Sciatic nerve (tissue), 2 donors: Measurements from ENCODE around the gene TXNDC15. TPM values are rescaled to one million over a fixed set of nuclear protein-coding genes. Genes with fewer than 3 reads are reported as not detected.
"Not testable (repeated sequence)": the region's sequence is repeated elsewhere in the genome, so short reads cannot be mapped to it uniquely, and the experiment has no call there.

Experiments
- ATAC-seq: fragments of 200-7000 bp; cut with Tn5 transposase; one replicate; pipeline ENCODE4 v1.9.1; 2020; ENCODE audit warnings: mild to moderate bottlenecking, moderate library complexity
- DNase-seq: peaks from one replicate; pipeline ENCODE4 v3.0.0-alpha.2; 2020; ENCODE audit warnings: low spot score
- intact Hi-C: fragments of 100-400 bp; cut with DNase I; formaldehyde crosslinking; loops from one replicate; pipeline ENCODE4 v1.14.2; 2022
- total RNA-seq: library from RNA; stranded (reverse); fragmentation: NEBNext Ultra II Directional; extraction: Animal tissue kit (Norgen Biotek cat#: 25700); gene quantifications from one replicate; pipeline ENCODE4 v1.2.1, GENCODE V29; 2021
- donor health status: DM: no; HTN: no; CAD: no.
- donor health status: DM: no; HTN: no; CAD: no.

TXNDC15 gene, protein sequence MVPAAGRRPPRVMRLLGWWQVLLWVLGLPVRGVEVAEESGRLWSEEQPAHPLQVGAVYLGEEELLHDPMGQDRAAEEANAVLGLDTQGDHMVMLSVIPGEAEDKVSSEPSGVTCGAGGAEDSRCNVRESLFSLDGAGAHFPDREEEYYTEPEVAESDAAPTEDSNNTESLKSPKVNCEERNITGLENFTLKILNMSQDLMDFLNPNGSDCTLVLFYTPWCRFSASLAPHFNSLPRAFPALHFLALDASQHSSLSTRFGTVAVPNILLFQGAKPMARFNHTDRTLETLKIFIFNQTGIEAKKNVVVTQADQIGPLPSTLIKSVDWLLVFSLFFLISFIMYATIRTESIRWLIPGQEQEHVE
- total RNA-seq, result 84.7 TPM

DNA sequence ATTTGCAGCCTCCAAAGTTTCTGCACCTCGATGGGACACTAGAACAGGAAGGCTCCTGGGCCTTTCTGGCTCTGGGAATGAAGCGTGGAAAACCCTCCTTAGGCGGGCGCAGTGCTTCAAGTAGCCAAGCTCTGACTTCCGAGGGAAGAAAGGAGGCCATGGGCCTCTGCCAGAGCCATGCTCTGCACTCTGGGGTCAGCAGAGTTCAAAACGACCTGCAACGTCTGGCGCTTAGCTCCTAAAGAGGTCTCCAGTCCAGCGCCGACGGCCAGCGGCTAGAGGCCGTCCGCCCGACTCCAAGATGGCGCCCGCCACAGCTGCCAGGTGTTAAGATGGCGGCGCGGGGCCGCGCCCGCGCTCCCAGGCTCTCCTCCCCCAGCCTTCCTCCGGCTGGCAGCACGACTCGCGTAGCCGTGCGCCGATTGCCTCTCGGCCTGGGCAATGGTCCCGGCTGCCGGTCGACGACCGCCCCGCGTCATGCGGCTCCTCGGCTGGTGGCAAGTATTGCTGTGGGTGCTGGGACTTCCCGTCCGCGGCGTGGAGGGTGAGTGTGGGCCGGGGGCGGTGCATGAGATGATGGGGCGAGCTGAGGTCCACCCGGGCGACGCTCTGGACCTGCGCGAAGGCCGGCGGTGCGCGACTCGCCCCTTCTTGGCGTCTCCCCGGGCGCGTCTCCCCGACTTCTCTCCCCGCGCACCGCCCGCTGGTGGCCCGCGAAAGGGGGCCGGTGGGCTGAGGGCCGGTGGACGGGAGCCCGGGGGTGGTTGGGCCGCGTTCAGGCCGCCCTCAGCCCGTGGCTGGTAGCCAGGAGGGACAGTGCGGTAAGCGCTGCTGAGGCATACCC lies at the start of gene TXNDC15:
TXNDC15 (plus strand) TSS at position 385 of the 844 bp plus-strand sequence; CDS start at position 442, 57 bp downstream.
- peak; percentile 92 for DNase-seq
- intact Hi-C loops, result no loop called here
- ATAC-seq, result peak; percentile 97

DNA sequence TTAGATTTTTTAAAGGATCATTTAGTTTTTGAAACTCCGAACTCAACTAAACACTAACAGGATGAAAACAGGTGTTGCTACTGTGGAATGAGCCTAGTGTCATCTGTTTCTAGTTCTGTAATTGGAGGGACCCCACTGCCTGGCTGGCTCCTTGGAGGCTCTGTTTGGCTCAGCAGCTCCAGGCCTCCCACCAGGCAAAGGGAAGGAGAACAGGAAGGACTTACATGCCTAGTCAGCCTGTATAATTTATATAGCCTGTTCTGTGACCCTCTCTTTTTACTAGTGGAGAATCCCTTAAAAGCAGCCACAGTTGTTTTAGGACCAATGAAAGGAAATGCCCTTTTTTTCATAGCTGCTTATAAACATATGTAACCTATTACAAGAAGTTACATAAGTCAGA lies 49.5 kb upstream of the TXNDC15 start:
- no peak for DNase-seq
- intact Hi-C loops, result no loop called here
- no peak for ATAC-seq

DNA sequence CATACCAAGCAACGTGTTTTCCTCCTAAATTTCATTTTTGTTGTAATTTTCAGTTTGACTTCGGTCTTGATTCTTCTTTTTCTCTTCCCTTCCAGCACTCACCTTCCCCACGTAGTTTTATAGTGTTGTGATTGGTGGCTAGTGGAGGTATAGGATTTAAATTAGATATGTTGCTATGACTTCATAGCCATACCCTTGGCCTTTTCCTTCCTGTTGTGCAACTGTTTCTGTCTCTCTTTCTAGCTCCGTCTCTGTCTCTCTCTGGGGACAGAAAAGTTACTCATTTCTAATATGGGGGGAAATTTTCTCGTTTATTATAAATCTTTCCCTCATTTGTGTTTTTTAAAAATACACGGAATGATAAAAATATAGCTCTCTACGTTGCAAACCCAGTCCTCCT lies 49.0 kb upstream of the TXNDC15 start:
- intact Hi-C loops, result no loop called here
- DNase-seq, result no peak
- ATAC-seq, result no peak

DNA sequence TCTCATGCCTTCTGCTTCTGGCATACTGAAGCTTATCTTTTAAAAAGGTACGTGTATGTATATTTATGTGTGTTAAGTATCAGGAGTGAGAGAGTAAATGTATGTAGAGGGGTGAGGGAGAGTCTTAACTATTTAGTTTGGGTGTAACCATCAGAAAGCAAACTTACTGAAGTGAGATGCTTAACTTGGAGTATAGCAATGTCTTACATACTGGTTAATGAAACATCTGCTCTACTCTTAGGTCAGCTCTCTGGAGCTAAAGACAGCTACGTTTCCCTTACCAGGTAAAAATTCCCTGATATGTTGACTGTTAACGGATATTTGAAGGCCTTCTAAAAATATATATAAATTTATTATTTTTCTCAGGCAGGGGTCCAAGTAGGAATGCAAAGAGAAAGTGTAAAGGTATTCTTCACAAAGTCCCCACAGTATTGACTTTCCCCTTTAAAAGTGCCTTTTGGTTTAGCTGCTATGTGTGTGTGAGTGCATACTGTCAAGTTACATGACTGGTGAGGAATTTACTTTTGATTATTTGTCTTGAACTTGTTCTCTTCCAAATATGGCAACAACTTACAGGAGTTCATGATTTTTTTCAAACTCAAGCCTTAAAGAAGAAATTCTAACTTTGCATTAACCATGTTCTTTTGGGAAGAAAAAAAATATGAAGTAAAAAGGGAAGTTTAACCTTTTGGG lies 40.7 kb upstream of the TXNDC15 start:
- intact Hi-C loops, result no loop called here
- ATAC-seq, result no peak
- DNase-seq, result no peak

DNA sequence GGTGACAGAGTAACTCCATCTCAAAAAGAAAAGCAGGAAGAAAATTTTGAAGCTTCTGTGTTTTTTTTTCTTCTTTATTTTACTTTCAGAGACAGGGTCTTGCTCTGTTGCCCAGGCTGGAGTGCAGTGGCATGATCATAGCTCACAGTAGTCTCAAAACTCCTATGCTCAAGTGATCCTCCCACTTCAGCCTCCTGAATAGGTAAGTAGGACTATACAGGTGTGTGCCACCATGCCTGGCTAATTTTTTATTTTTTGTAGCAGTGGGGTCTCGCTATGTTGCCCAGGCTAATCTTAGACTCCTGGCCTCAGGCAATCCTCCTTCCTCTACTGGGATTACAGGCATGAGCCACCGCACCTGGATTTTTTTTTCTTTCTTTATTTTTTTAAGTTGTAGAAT lies 38.5 kb upstream of the TXNDC15 start:
- no peak for DNase-seq
- intact Hi-C loops, result no loop called here
- ATAC-seq, result no peak

DNA sequence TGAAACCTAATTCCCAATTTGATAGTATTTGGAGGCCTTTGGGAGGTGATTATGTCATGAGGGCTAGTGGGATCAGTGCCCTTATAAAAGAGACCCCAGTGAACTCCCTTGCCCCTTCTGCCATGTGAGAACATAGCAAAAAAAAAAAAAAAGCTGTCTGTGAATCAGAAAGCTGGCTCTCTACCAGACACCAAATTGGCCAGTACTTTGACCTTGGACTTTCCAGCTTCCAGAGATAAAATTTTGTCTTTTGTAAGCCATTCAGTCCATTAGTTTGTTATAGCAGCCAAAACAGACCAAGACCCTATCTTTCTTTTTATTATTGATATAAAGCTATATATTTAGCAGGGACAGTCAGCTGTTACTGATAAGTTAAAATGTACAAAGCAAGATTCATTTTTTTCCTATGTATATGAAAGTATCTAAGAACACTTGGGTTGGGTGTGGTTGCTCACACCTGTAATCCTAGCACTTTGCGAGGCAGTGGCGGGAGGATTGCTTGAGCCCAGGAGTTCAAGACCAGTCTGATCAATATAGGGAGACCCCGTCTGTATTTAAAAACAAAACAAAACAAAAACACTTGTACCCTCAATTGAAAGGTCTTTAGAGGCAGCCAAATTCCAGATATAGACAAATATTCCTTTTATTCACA lies 36.5 kb upstream of the TXNDC15 start:
- DNase-seq (no peak), ATAC-seq (no peak)
- intact Hi-C loops, result no loop called here

DNA sequence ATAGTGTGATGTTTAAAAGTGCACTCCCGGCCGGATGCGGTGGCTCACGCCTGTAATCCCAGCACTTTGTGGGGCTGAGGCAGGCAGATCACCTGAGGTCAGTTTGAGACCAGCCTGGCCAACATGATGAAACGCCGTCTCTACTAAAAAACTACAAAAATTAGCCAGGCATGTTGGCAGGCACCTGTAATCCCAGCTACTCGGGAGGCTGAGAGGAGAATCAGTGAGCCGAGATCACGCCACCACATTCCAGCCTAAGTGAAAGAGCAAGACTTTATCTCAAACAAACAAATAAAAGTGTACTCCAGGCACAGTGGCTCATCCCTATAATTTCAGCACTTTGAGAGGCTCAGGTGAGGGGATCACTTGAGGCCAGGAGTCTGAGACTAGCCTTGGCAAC lies 35.8 kb upstream of the TXNDC15 start:
- ATAC-seq, intact Hi-C loops, DNase-seq: not testable (repeated sequence)

DNA sequence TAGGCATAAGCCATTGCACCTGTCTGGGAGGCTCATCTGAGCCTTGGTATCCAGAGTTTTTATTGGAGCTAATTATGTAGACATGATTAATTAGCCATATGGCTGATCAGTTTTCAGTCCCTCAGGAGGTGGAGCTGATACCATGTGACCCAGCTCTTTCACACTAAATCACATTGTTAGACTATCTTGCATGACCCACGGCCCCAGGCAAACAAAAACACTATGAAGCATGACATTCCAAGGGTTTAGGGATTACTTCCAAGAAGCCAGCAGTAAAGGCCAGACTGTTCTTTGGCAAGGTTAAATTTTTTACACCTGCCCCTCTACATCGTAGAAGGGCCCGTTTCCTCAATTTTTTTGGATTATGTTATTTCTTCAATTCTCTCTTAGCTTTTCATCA lies 33.4 kb upstream of the TXNDC15 start:
- DNase-seq, result no peak

DNA sequence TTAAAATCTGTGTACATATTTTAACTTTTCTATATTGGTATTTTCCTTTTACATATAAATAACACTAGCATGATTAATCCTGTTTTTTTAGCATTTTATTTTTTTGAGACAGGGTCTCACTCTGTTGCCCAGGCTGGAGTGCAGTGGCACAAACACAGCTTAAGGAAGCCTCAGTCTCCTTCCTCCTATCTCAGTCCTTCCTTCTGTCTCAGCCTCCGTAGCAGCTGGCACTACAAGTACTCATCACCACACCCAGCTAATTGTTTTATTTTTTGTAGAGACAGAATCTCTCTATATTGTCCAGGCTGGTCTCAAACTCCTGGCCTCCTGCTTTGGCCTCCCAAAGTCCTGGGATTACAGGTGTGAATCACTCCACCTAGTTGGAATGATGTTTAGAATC lies 29.9 kb upstream of the TXNDC15 start:
- intact Hi-C loops, result no loop called here
- no peak for DNase-seq
- no peak for ATAC-seq

More for the DNA sequence above, 33.4 kb upstream of the TXNDC15 start:
- intact Hi-C loops, result no loop called here
- ATAC-seq, result no peak

DNA sequence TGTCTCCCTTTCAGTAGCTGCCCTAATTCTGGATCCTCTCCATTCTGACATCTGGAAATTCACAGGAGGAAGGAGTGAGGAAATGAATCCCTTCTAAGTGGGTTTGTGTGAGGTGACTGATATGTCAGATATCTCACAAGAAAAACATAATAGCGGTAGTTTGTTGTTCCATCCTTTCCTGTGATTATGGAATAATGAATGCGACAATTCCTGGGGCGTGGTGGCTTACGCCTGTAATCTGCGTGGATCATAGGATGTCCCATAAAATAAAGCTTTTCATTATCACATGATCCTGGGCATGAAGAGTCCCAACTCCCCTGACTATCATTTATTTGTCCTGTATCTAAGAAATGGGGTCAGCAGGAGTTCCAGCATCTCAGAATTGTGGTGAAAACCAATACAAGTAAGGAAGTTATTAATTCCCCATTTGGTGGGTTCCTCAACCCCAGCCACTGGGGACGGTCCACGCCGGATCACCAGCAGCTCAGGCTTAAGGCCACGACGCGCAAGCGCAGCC lies 28.8 kb upstream of the TXNDC15 start:
- no peak for DNase-seq
- intact Hi-C loops, result no loop called here
- ATAC-seq, result peak; percentile 27

DNA sequence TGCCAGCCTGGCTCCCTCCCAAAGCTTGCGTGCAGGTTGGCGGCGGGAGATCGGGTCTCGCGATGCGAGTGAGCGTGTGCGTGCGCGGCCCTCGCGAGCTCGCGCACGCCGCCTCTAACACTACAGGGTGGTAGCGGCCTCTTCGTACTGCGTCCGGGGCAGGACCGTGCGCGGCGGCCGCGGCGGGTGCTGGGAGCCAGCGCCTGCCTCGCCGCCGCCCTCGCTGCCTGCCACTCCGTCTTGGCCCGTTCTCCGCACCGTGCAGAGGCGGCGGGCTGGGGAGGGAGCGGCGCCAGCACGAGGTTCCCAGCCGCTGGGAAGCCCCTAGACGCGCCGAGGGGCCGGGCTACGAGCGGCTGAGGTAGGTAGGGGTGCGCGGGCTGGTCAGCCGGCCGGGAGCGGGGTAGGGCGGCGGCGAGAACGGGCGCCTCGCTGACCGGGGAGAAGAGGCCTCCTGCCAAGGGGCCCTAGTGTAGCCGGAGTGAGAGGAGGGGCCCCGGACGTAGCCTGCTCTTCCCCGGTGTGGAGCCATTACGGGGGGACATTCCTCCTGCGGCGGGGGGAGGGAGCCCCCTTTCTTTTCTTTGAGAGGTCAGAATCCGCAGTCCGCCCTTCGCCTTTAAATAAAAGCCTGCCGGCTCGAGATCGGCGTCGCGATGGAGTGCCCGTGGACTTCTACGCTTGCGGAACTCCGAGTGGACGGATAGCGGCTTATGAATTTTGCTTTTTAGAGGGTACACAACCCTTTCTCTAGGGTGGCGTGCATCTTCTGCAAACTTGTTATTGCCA lies 28.1 kb upstream of the TXNDC15 start, which contains the start of gene C5orf24:
C5orf24 (plus strand) TSS at position 117 of the 789 bp plus-strand sequence. CDS start 8,933 bp downstream, outside the sequence.
- peak; percentile 97 for DNase-seq
- intact Hi-C loops, result no loop called here
- ATAC-seq, result peak; percentile 99

DNA sequence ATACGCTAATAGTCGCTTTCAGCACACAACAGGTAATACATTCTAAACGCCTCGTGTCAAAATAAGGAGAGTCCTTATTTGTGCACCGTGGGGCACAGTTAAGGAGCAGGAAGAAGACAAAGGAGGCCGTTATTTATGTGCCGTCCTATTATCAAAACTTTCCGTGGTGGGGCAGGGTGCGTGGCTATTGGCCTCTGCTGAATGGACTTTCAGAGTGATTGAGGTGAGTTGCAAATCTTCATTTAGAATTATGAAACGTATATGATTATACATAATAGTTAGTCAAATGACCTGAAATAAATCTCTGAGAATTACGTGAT lies 27.6 kb upstream of the TXNDC15 start:
- ATAC-seq, result no peak
- intact Hi-C loops, result no loop called here
- no peak for DNase-seq

DNA sequence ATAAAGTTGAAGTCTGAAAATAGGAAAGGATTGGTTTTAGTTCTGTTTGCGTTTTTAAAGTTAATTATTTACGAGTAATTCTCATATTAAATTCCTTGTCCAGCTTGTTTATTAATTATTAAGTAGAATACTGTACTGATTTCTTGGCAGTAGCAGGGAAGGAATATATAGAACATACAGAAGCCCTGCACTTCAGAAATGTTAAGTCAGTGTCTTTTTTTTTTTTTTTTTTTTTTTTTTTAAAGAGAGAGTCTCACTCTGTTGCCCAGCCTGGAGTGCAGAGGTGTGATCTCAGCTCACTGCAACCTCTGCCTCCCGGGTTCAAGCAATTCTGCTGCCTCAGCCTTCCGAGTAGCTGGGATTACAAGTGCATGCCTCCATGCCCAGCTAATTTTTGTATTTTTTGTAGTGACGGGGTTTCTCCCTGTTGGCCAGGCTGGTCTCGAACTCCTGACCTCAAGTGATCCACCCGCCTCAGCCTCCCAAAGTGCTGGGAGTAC lies 24.7 kb upstream of the TXNDC15 start:
- intact Hi-C loops, DNase-seq, ATAC-seq: not testable (repeated sequence)

DNA sequence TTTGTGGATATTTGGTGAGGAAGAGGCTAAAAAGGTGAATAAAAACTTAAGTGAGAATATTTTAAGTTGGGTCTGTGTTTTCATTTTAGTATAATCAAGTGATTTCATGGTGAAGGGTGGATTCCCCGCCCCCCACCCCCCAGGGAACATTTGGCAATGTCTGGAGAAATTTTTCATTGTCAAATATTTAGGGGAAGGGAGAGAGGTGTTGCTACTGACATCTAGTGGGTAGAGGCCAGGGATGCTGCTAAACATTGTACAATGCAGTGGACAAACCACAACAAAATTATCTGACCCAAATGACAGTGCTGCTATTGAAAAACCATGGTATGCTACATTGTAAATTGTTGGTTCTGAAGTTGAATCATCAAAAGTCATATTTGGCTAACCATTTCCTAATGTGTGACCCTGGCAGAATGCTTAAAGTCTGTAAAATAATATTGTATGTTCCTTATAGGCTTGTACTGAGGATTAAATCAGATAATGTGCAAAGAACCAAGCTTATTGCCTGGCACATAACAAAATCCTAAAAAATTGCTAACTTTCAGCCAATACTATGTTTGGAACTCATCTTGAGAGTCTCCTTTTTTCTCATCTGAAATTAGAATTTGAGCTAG lies 22.8 kb upstream of the TXNDC15 start:
- DNase-seq (no peak), ATAC-seq (peak; percentile 34)
- intact Hi-C loops, result no loop called here

DNA sequence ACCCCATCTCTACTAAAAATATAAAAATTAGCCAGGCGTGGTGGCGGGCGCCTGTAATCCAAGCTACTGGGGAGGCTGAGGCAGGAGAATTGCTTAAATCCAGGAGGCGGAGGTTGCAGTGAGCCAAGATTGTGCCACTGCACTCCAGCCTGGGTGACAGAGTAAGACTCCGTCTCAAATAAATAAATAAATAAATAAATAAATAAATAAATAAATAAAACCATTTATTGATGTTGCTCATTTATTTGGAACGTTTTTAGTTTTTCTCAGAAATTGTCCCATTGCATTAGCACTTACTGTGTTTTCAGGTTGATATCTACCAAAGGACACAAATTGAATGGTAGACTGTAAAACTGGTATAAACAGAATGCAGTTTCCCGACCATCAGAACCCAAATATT lies 17.7 kb upstream of the TXNDC15 start:
- intact Hi-C loops, DNase-seq, ATAC-seq: not testable (repeated sequence)

DNA sequence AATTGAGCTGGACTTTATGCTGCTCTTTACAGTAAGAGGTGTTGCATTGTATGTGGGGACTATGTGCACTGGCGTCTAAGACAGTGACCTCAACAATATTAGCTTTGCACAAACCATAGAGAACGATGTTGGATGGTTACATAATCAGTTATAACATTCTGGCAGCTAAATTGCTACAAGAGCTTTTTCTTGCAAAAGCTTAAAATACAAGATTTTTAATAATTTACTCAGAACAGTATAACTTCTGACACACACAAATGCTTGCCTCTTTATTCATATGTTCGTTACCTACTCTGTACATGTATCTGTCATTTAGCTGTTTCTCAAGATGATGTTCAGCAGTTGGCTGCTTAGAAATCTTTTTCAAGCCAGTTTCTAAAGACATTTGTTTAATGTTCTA lies 16.8 kb upstream of the TXNDC15 start:
- ATAC-seq, result no peak
- intact Hi-C loops, result no loop called here
- no peak for DNase-seq

DNA sequence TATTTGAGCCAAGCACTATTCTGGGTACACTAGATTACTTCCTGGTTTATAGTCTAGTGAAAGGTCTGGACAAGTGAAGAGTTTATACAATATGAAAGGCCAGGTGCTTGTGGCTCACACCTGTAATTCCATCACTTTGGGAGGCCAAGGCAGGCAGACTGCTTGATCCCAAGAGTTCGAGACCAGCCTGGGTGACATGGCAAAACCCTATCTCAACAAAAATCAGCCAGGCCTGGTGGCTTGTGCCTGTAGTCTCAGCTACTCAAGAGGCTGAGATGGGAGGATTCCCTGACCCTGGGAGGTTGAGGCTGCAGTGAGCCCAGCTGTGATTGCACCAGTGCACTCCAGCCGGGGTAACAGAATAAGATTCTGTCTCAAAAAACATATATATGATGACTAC lies 9.5 kb upstream of the TXNDC15 start:
- intact Hi-C loops, result no loop called here
- no peak for ATAC-seq
- no peak for DNase-seq

DNA sequence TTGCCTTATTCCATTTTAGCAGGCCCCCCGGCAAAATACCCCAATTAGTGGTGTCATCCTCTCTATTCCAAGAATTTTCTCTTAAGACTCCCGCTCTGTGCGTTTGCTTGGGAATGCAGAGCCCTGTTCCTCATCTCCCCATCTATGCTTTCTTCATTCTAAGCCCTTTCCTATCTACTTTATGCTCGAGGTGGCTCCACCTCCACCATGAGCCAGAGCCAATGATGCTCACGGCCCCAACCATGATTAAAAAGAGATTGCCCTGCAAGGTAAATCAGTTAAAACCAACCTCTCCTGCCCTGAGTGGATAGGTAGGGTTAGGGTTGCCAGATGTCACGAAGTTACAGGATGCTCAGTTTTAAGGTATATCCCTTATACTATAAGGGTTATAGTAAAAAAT lies 677 bp upstream of the TXNDC15 start:
- intact Hi-C loops, result no loop called here
- DNase-seq, result no peak
- ATAC-seq, result no peak
